GM23338 (cell line): ENCODE data around the gene THAP6.

Experiments used
- CREB1 ChIP-seq: fragments of 250-450 bp; sonication (Bioruptor Pico); IDR thresholded peaks from 2 replicates; pipeline ENCODE4 v1.5.0; 2020; ENCODE audit warnings: low read depth, mild to moderate bottlenecking, moderate library complexity
- EZH2 ChIP-seq: fragments of 200-600 bp; sonication (generic); IDR thresholded peaks from one replicate; pipeline ENCODE4 v1.8.0; 2017; ENCODE audit warnings: antibody characterized with exemption, mild to moderate bottlenecking, low read depth; ENCODE audit not compliant: unreplicated experiment
- EZH2phosphoT487 ChIP-seq: fragments of 200-600 bp; sonication (generic); IDR thresholded peaks from one replicate; pipeline ENCODE4 v1.8.1; 2018; ENCODE audit warnings: antibody characterized with exemption; ENCODE audit not compliant: unreplicated experiment
- JUNB ChIP-seq: IDR thresholded peaks from one replicate; pipeline ENCODE4 v1.6.1; 2016; ENCODE audit warnings: antibody characterized with exemption; ENCODE audit not compliant: unreplicated experiment
- NANOG ChIP-seq: IDR thresholded peaks from 2 replicates; pipeline ENCODE4 v1.6.1; 2016; ENCODE audit warnings: antibody characterized with exemption, borderline replicate concordance
- POLR2AphosphoS5 ChIP-seq: IDR thresholded peaks from 2 replicates; pipeline ENCODE4 v1.6.1; 2016; ENCODE audit warnings: antibody characterized with exemption, low read depth
- STAT1 ChIP-seq: IDR thresholded peaks from one replicate; pipeline ENCODE4 v1.6.1; 2016; ENCODE audit warnings: antibody characterized with exemption; ENCODE audit not compliant: unreplicated experiment
- ZNF114 ChIP-seq: fragments of 250-450 bp; sonication (Bioruptor Pico); IDR thresholded peaks from 2 replicates; pipeline ENCODE4 v1.5.0; 2020; ENCODE audit warnings: mild to moderate bottlenecking, moderate library complexity
- ZNF331 ChIP-seq: fragments of 250-450 bp; sonication (Bioruptor Pico); IDR thresholded peaks from 2 replicates; pipeline ENCODE4 v1.5.0; 2020; ENCODE audit warnings: low read depth, mild to moderate bottlenecking, moderate library complexity
- TF ChIP-seq, protein P1 (sequence below), 2 experiments: fragments of 200-600 bp in 1 of 2; sonication (generic) in 1 of 2; conservative IDR thresholded peaks; 2 replicates each; pipeline versions ENCODE4 v1.5.1 to v1.6.1; 2016 to 2017; ENCODE audit warnings: antibody characterized with exemption in 2 of 2, low read depth in 2 of 2, mild to moderate bottlenecking in 2 of 2, moderate library complexity in 1 of 2
- TF ChIP-seq, protein P2 (sequence below): IDR thresholded peaks from one replicate; pipeline ENCODE4 v1.6.1; 2018; ENCODE audit warnings: antibody characterized with exemption; ENCODE audit not compliant: unreplicated experiment
- TF ChIP-seq, protein P3 (sequence below): IDR thresholded peaks from 2 replicates; pipeline ENCODE4 v1.6.1; 2016; ENCODE audit warnings: antibody characterized with exemption
- TF ChIP-seq, protein P4 (sequence below): fragments of 250-450 bp; sonication (Bioruptor Pico); IDR thresholded peaks from 2 replicates; pipeline ENCODE4 v1.5.0; 2020; ENCODE audit warnings: mild to moderate bottlenecking, moderate library complexity

GRCh38 chr4:75544870-75545269 is 30.6 kb downstream of the THAP6 start:
- TF ChIP-seq, protein P1, sequence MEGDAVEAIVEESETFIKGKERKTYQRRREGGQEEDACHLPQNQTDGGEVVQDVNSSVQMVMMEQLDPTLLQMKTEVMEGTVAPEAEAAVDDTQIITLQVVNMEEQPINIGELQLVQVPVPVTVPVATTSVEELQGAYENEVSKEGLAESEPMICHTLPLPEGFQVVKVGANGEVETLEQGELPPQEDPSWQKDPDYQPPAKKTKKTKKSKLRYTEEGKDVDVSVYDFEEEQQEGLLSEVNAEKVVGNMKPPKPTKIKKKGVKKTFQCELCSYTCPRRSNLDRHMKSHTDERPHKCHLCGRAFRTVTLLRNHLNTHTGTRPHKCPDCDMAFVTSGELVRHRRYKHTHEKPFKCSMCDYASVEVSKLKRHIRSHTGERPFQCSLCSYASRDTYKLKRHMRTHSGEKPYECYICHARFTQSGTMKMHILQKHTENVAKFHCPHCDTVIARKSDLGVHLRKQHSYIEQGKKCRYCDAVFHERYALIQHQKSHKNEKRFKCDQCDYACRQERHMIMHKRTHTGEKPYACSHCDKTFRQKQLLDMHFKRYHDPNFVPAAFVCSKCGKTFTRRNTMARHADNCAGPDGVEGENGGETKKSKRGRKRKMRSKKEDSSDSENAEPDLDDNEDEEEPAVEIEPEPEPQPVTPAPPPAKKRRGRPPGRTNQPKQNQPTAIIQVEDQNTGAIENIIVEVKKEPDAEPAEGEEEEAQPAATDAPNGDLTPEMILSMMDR (conservative IDR thresholded peaks at IDR 0.05; ENCODE audit: low read depth in 2 of 2) = no peak
- TF ChIP-seq JUNB (no peak), EZH2phosphoT487 (no peak), EZH2 (no peak), CREB1 (no peak), POLR2AphosphoS5 (no peak), ZNF331 (CRISPR knock-in tag) (no peak), NANOG (no peak), ZNF114 (CRISPR knock-in tag) (no peak), STAT1 (no peak)
- TF ChIP-seq, protein P2, sequence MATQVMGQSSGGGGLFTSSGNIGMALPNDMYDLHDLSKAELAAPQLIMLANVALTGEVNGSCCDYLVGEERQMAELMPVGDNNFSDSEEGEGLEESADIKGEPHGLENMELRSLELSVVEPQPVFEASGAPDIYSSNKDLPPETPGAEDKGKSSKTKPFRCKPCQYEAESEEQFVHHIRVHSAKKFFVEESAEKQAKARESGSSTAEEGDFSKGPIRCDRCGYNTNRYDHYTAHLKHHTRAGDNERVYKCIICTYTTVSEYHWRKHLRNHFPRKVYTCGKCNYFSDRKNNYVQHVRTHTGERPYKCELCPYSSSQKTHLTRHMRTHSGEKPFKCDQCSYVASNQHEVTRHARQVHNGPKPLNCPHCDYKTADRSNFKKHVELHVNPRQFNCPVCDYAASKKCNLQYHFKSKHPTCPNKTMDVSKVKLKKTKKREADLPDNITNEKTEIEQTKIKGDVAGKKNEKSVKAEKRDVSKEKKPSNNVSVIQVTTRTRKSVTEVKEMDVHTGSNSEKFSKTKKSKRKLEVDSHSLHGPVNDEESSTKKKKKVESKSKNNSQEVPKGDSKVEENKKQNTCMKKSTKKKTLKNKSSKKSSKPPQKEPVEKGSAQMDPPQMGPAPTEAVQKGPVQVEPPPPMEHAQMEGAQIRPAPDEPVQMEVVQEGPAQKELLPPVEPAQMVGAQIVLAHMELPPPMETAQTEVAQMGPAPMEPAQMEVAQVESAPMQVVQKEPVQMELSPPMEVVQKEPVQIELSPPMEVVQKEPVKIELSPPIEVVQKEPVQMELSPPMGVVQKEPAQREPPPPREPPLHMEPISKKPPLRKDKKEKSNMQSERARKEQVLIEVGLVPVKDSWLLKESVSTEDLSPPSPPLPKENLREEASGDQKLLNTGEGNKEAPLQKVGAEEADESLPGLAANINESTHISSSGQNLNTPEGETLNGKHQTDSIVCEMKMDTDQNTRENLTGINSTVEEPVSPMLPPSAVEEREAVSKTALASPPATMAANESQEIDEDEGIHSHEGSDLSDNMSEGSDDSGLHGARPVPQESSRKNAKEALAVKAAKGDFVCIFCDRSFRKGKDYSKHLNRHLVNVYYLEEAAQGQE = no peak
- TF ChIP-seq, protein P3, sequence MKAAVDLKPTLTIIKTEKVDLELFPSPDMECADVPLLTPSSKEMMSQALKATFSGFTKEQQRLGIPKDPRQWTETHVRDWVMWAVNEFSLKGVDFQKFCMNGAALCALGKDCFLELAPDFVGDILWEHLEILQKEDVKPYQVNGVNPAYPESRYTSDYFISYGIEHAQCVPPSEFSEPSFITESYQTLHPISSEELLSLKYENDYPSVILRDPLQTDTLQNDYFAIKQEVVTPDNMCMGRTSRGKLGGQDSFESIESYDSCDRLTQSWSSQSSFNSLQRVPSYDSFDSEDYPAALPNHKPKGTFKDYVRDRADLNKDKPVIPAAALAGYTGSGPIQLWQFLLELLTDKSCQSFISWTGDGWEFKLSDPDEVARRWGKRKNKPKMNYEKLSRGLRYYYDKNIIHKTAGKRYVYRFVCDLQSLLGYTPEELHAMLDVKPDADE = no peak
- TF ChIP-seq, protein P4, sequence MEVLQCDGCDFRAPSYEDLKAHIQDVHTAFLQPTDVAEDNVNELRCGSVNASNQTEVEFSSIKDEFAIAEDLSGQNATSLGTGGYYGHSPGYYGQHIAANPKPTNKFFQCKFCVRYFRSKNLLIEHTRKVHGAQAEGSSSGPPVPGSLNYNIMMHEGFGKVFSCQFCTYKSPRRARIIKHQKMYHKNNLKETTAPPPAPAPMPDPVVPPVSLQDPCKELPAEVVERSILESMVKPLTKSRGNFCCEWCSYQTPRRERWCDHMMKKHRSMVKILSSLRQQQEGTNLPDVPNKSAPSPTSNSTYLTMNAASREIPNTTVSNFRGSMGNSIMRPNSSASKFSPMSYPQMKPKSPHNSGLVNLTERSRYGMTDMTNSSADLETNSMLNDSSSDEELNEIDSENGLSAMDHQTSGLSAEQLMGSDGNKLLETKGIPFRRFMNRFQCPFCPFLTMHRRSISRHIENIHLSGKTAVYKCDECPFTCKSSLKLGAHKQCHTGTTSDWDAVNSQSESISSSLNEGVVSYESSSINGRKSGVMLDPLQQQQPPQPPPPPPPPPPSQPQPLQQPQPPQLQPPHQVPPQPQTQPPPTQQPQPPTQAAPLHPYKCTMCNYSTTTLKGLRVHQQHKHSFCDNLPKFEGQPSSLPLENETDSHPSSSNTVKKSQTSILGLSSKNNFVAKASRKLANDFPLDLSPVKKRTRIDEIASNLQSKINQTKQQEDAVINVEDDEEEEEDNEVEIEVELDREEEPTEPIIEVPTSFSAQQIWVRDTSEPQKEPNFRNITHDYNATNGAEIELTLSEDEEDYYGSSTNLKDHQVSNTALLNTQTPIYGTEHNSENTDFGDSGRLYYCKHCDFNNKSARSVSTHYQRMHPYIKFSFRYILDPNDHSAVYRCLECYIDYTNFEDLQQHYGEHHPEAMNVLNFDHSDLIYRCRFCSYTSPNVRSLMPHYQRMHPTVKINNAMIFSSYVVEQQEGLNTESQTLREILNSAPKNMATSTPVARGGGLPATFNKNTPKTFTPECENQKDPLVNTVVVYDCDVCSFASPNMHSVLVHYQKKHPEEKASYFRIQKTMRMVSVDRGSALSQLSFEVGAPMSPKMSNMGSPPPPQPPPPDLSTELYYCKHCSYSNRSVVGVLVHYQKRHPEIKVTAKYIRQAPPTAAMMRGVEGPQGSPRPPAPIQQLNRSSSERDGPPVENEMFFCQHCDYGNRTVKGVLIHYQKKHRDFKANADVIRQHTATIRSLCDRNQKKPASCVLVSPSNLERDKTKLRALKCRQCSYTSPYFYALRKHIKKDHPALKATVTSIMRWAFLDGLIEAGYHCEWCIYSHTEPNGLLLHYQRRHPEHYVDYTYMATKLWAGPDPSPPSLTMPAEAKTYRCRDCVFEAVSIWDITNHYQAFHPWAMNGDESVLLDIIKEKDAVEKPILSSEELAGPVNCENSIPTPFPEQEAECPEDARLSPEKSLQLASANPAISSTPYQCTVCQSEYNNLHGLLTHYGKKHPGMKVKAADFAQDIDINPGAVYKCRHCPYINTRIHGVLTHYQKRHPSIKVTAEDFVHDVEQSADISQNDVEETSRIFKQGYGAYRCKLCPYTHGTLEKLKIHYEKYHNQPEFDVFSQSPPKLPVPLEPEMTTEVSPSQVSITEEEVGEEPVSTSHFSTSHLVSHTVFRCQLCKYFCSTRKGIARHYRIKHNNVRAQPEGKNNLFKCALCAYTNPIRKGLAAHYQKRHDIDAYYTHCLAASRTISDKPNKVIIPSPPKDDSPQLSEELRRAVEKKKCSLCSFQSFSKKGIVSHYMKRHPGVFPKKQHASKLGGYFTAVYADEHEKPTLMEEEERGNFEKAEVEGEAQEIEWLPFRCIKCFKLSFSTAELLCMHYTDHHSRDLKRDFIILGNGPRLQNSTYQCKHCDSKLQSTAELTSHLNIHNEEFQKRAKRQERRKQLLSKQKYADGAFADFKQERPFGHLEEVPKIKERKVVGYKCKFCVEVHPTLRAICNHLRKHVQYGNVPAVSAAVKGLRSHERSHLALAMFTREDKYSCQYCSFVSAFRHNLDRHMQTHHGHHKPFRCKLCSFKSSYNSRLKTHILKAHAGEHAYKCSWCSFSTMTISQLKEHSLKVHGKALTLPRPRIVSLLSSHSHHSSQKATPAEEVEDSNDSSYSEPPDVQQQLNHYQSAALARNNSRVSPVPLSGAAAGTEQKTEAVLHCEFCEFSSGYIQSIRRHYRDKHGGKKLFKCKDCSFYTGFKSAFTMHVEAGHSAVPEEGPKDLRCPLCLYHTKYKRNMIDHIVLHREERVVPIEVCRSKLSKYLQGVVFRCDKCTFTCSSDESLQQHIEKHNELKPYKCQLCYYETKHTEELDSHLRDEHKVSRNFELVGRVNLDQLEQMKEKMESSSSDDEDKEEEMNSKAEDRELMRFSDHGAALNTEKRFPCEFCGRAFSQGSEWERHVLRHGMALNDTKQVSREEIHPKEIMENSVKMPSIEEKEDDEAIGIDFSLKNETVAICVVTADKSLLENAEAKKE (CRISPR knock-in tag) = no peak
